ENCODE data around the gene CTNND2.

- TF ChIP-seq CTCF (conservative IDR thresholded peaks at IDR 0.05; ENCODE audit: low read depth, low read length) (no peak), EZH2 (IDR thresholded peaks at IDR 0.05; ENCODE audit: borderline replicate concordance, low read depth, low read length, poor library complexity, severe bottlenecking) (no peak)
Measured at GRCh38 chr5:11483630-11484029, 420.6 kb downstream of the CTNND2 start.

Data from A673 (cell line).